GM18873 (cell line): ENCODE results near the gene NDUFB10.
"Not testable (repeated sequence)": the region's sequence is repeated elsewhere in the genome, so short reads cannot be mapped to it uniquely, and the experiment has no call there.

ENCODE experiments used
- ATAC-seq: cut with Tn5 transposase; IDR thresholded peaks from one replicate; pipeline ENCODE4 v1.9.1; 2021; ENCODE audit warnings: mild to moderate bottlenecking, moderate library complexity, moderate number of reproducible peaks; ENCODE audit not compliant: unreplicated experiment, low FRiP score

Gene NDUFB10

GRCh38 chr16:1923299-1924034 is 35.9 kb upstream of the NDUFB10 start:
- no peak for ATAC-seq

- no peak for ATAC-seq
These were observed 35.2 kb upstream of the NDUFB10 start for GRCh38 chr16:1924095-1924494.

GRCh38 chr16:1926271-1926670 is 33.1 kb upstream of the NDUFB10 start:
- no peak for ATAC-seq

- ATAC-seq, result no peak
These were observed 30.2 kb upstream of the NDUFB10 start for GRCh38 chr16:1929105-1929504.

GRCh38 chr16:1929578-1930337 is 29.6 kb upstream of the NDUFB10 start:
- no peak for ATAC-seq

GRCh38 chr16:1930338-1930720 is 29.0 kb upstream of the NDUFB10 start:
- no peak for ATAC-seq

GRCh38 chr16:1932050-1933028 is 27.0 kb upstream of the NDUFB10 start:
- ATAC-seq, result no peak

GRCh38 chr16:1933097-1933661 is 26.2 kb upstream of the NDUFB10 start:
- no peak for ATAC-seq

GRCh38 chr16:1936945-1937479 is 22.3 kb upstream of the NDUFB10 start:
- no peak for ATAC-seq

GRCh38 chr16:1938316-1938715 is 21.0 kb upstream of the NDUFB10 start:
- no peak for ATAC-seq

- ATAC-seq, result no peak
These were observed 20.4 kb upstream of the NDUFB10 start for GRCh38 chr16:1938910-1939309.

- ATAC-seq, result not testable (repeated sequence)
These were observed 19.5 kb upstream of the NDUFB10 start for GRCh38 chr16:1939833-1940232.

- no peak for ATAC-seq
These were observed 18.8 kb upstream of the NDUFB10 start for GRCh38 chr16:1940273-1941161.

- ATAC-seq, result no peak
These were observed 17.9 kb upstream of the NDUFB10 start for GRCh38 chr16:1941162-1942046.

GRCh38 chr16:1942047-1942809 is 17.1 kb upstream of the NDUFB10 start:
- no peak for ATAC-seq

- ATAC-seq, result peak; percentile 82
These were observed 16.3 kb upstream of the NDUFB10 start, which contains the start of gene MSRB1 for GRCh38 chr16:1942810-1943726. Gene MSRB1 (minus strand): TSS chr16:1943199. CDS start chr16:1943156, 43 bp downstream.
